OCI-LY1 (cell line): ENCODE data around the gene PPP5C.

ENCODE experiments used
- H2AFZ ChIP-seq: fragments of 200-600 bp; sonication (generic), shearing (Covaris generic); 2 replicates; pipeline ENCODE4 v1.6.0; 2014; ENCODE audit warnings: antibody characterized with exemption, mild to moderate bottlenecking, low read length
- H3F3A ChIP-seq: fragments of 200-600 bp; sonication (generic), shearing (Covaris generic); 2 replicates; pipeline ENCODE4 v1.6.0; 2014; ENCODE audit warnings: mild to moderate bottlenecking, antibody characterized with exemption, low read length, moderate library complexity; ENCODE audit not compliant: insufficient read depth
- H3K27ac ChIP-seq: fragments of 200-600 bp; sonication (generic); 2 replicates; pipeline ENCODE4 v1.5.1; 2014; ENCODE audit warnings: low read length, mixed run types, mild to moderate bottlenecking, low read depth; ENCODE audit not compliant: poor library complexity, severe bottlenecking
- H3K27me3 ChIP-seq: fragments of 200-600 bp; sonication (generic); 2 replicates; pipeline ENCODE4 v1.6.0; 2014; ENCODE audit warnings: antibody characterized with exemption, mild to moderate bottlenecking, low read length, moderate library complexity; ENCODE audit not compliant: insufficient read depth
- H3K36me3 ChIP-seq: fragments of 200-600 bp; sonication (generic); 2 replicates; pipeline ENCODE4 v1.6.1; 2014; ENCODE audit warnings: mild to moderate bottlenecking, antibody characterized with exemption, low read length, moderate library complexity, mixed read lengths; ENCODE audit not compliant: insufficient read depth
- H3K4me1 ChIP-seq: fragments of 200-600 bp; sonication (generic); 2 replicates; pipeline ENCODE4 v1.5.1; 2014; ENCODE audit warnings: mild to moderate bottlenecking, low read length, moderate library complexity; ENCODE audit not compliant: insufficient read depth, severe bottlenecking
- H3K4me2 ChIP-seq: fragments of 200-600 bp; sonication (generic), shearing (Covaris generic); 2 replicates; pipeline ENCODE4 v1.6.1; 2014; ENCODE audit warnings: low read length
- H3K4me3 ChIP-seq: fragments of 200-600 bp; sonication (generic); 2 replicates; pipeline ENCODE4 v1.5.1; 2014; ENCODE audit warnings: low read length, low read depth, mild to moderate bottlenecking, mixed read lengths; ENCODE audit not compliant: poor library complexity, severe bottlenecking
- H3K79me2 ChIP-seq: fragments of 200-600 bp; shearing (Covaris generic); 2 replicates; pipeline ENCODE4 v1.6.1; 2016; ENCODE audit warnings: mixed run types, low read length, mixed read lengths; ENCODE audit not compliant: insufficient read depth
- H3K9ac ChIP-seq: fragments of 200-600 bp; sonication (generic), shearing (Covaris generic); 2 replicates; pipeline ENCODE4 v1.6.1; 2014; ENCODE audit warnings: mild to moderate bottlenecking, low read length, mixed read lengths
- H3K9me2 ChIP-seq: fragments of 200-600 bp; sonication (generic), shearing (Covaris generic); 2 replicates; pipeline ENCODE4 v1.6.1; 2014; ENCODE audit warnings: low read depth, mild to moderate bottlenecking, low read length, mixed read lengths
- H3K9me3 ChIP-seq: fragments of 200-600 bp; shearing (Covaris generic); 2 replicates; pipeline ENCODE4 v1.6.1; 2014; ENCODE audit warnings: low read length, mixed read lengths
- H4K20me1 ChIP-seq: fragments of 200-600 bp; sonication (generic), shearing (Covaris generic); 2 replicates; pipeline ENCODE4 v1.6.0; 2016; ENCODE audit warnings: mild to moderate bottlenecking, low read length; ENCODE audit not compliant: insufficient read depth
- CTCF ChIP-seq: fragments of 200-600 bp; sonication (generic), shearing (Covaris generic); IDR thresholded peaks from 2 replicates; pipeline ENCODE4 v1.5.1; 2017; ENCODE audit warnings: mild to moderate bottlenecking, antibody characterized with exemption, low read length, moderate library complexity, mixed read lengths
- EZH2 ChIP-seq: fragments of 200-600 bp; sonication (generic), shearing (Covaris generic); IDR thresholded peaks from 2 replicates; pipeline ENCODE4 v1.8.0; 2017; ENCODE audit warnings: borderline replicate concordance, mixed run types, mild to moderate bottlenecking, antibody characterized with exemption, low read length, moderate library complexity, mixed read lengths

PPP5C gene

DNA sequence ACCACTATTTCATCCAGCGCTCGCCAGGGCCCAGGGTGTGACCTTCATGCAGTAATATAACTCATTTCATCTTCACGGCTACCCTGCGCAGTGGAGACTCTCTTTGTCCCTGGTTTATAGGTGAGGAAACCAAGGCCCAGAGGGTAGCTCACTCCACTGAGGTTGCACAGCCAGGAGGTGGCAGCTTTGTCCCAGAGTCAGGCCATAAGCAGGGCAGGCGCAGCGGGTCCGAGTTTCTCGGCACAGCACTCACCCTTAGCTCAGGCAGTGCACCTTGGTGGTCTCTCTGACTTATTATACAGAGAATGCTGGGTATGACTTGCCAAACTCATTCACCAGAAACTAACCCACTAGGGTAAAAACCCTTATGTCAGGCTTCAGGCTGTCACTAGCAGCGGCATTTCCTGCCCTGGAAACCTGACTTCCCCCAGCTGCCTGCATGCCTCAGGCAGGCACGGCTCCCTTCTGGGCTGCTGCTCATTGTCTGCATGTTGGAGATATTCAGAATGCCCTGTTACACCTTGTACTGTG is 24.5 kb downstream of the PPP5C start:
- no peak overlapping the region for H3K27ac ChIP-seq
- H3K9me2 ChIP-seq = no peaks in the 10 kb centered on the region
- H3K4me2 ChIP-seq = no peak overlapping the region
- peaks cover 42% of the 10 kb centered on the region for H3K36me3 ChIP-seq
- no peak overlapping the region for H3K4me3 ChIP-seq
- no peaks in the 10 kb centered on the region for H3K9me3 ChIP-seq
- H4K20me1 ChIP-seq = no peaks in the 10 kb centered on the region
- peaks cover 17% of the 10 kb centered on the region for H3K4me1 ChIP-seq
- no peak overlapping the region for H3K9ac ChIP-seq
- no peaks in the 10 kb centered on the region for H3K27me3 ChIP-seq
- TF ChIP-seq EZH2 (no peak), CTCF (no peak)
- H2AFZ ChIP-seq = no peak overlapping the region
- no peaks in the 10 kb centered on the region; the same call in 1 of the 2 replicates for H3F3A ChIP-seq
- H3K79me2 ChIP-seq = 0 out of 2 replicates have a peak, but pooled peaks cover 4% of the 10 kb centered on the region

DNA sequence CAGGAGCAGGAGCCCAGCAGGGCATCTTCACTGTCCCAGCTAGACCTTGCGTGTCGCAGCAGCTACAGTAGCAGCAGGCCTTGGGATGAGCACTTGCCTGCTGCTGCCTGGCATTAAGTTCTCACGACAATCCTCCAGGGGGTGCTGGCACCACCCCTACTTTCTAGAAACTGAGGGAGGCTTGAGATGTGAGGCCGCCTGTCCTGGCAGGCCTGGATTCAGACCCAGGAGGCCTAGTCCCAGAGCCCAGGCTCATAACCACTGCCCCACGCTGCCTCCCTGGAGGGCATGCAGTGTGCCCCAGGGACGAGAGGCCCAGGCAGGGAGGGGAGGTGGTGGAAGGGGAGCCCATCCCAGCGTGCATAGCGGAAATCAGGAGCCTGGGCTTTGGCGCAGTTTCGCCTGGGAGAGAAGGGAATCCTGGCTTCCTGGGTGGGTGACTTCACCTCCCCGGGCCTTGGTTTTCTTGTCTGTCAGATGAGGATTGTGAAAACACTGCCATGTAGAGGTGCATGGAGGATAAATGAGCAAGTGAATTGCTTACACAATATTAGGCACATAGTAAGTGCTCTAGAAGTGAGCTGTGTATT is 26.1 kb downstream of the PPP5C start:
- Histone ChIP-seq H3K9me2 (no peaks in the 10 kb centered on the region), H3K79me2 (no peaks in the 10 kb centered on the region; the same call in 1 of the 2 replicates), H3K9me3 (no peaks in the 10 kb centered on the region), H4K20me1 (no peaks in the 10 kb centered on the region), H3F3A (no peaks in the 10 kb centered on the region; the same call in 1 of the 2 replicates), H3K4me2 (no peak overlapping the region), H3K36me3 (peaks cover 44% of the 10 kb centered on the region), H3K27me3 (no peaks in the 10 kb centered on the region), H2AFZ (no peak overlapping the region), H3K27ac (no peak overlapping the region), H3K9ac (no peak overlapping the region), H3K4me1 (peaks cover 12% of the 10 kb centered on the region), H3K4me3 (no peak overlapping the region)
- no peak for TF ChIP-seq EZH2
- TF ChIP-seq CTCF = peak; percentile 16; the same call in 1 of the 2 replicates

- H3K36me3 ChIP-seq = peaks cover 52% of the 10 kb centered on the region
- H3K4me2 ChIP-seq = no peak overlapping the region
- no peak overlapping the region for H3K9ac ChIP-seq
- H3K4me1 ChIP-seq = peaks cover 8% of the 10 kb centered on the region
- no peaks in the 10 kb centered on the region for H3K27me3 ChIP-seq
- H3K79me2 ChIP-seq = no peaks in the 10 kb centered on the region; the same call in 1 of the 2 replicates
- no peak for TF ChIP-seq EZH2
- TF ChIP-seq CTCF = no peak
- H3F3A ChIP-seq = no peaks in the 10 kb centered on the region; the same call in 1 of the 2 replicates
- no peaks in the 10 kb centered on the region for H3K9me3 ChIP-seq
- no peak overlapping the region for H3K27ac ChIP-seq
- H3K9me2 ChIP-seq = no peaks in the 10 kb centered on the region
- H4K20me1 ChIP-seq = no peaks in the 10 kb centered on the region
- H3K4me3 ChIP-seq = no peak overlapping the region
- no peak overlapping the region for H2AFZ ChIP-seq
Measured at GRCh38 chr19:46373491-46374359, 26.8 kb downstream of the PPP5C start.
